Measurements from ENCODE around the gene FBRS. TPM values are rescaled to one million over a fixed set of nuclear protein-coding genes. Genes with fewer than 3 reads are reported as not detected.

Gene FBRS
- total and polyA plus RNA-seq, 2 of the 13 experiments (the other 11 are each of a cell fraction or from before 2014, with no cell fraction given) = 13.7 to 16.2 TPM

GRCh38 chr16:30656974-30657865 lies 1.0 kb upstream of the FBRS start (continued):
- TF ChIP-seq ZFP62 (CRISPR knock-in tag; IDR thresholded peaks at IDR 0.05) = no peak
- no peak for TF ChIP-seq PHB2 (IDR thresholded peaks at IDR 0.05; ENCODE audit: partially characterized antibody)
- no peak for TF ChIP-seq EHMT2 (IDR thresholded peaks at IDR 0.05; ENCODE audit: borderline replicate concordance, low read depth, low read length)
- peak; percentile 8; the same call in 1 of the 2 replicates for TF ChIP-seq ZNF143 (CRISPR knock-in tag; IDR thresholded peaks at IDR 0.05)
- no peak for TF ChIP-seq SRSF1 (optimal IDR thresholded peaks at IDR 0.05; ENCODE audit: low read depth, low read length)
- no peak for TF ChIP-seq SMARCC2 (IDR thresholded peaks at IDR 0.05)
- TF ChIP-seq ZNF296 (CRISPR knock-in tag; conservative IDR thresholded peaks at IDR 0.05) = no peak
- TF ChIP-seq THAP11 (CRISPR knock-in tag; IDR thresholded peaks at IDR 0.05) = no peak
- TF ChIP-seq E2F5 (CRISPR knock-in tag; conservative IDR thresholded peaks at IDR 0.05) = no peak
- no peak for TF ChIP-seq NR2F1 (CRISPR knock-in tag; IDR thresholded peaks at IDR 0.05)
- TF ChIP-seq ZNF782 (CRISPR knock-in tag; IDR thresholded peaks at IDR 0.05; ENCODE audit: borderline replicate concordance) = no peak
- TF ChIP-seq NR2F2 (IDR thresholded peaks at IDR 0.05; ENCODE audit: borderline replicate concordance, low read depth) = 0 out of 2 replicates have a peak, but pooled peaks have one; percentile 45
- no peak for TF ChIP-seq NKX3-1 (CRISPR knock-in tag; IDR thresholded peaks at IDR 0.05)
- peak; percentile 10; the same call in 1 of the 2 replicates for TF ChIP-seq CBX5 (CRISPR knock-in tag; IDR thresholded peaks at IDR 0.05; ENCODE audit: borderline replicate concordance)
- 0 out of 2 replicates have a peak, but pooled peaks have one; percentile 7 for TF ChIP-seq ZNF614 (CRISPR knock-in tag; IDR thresholded peaks at IDR 0.05; ENCODE audit: borderline replicate concordance)
- TF ChIP-seq ETV5 (CRISPR knock-in tag; IDR thresholded peaks at IDR 0.05; ENCODE audit: borderline replicate concordance) = no peak
- TF ChIP-seq ZFAT (CRISPR knock-in tag; conservative IDR thresholded peaks at IDR 0.05) = no peak
- TF ChIP-seq ZNF569 (CRISPR knock-in tag; IDR thresholded peaks at IDR 0.05; ENCODE audit: borderline replicate concordance) = no peak
- TF ChIP-seq ZNF639 (CRISPR knock-in tag; conservative IDR thresholded peaks at IDR 0.05) = no peak
- no peak for TF ChIP-seq HNRNPUL1 (IDR thresholded peaks at IDR 0.05; ENCODE audit: low read depth, low read length)
- peak; percentile 75; the same call in 1 of the 2 replicates for TF ChIP-seq STAT6 (CRISPR knock-in tag; IDR thresholded peaks at IDR 0.05; ENCODE audit: borderline replicate concordance)
- TF ChIP-seq REXO4 (CRISPR knock-in tag; IDR thresholded peaks at IDR 0.05; ENCODE audit: borderline replicate concordance) = no peak
- peak; percentile 58; the same call in 1 of the 2 replicates for TF ChIP-seq POLR2AphosphoS5 (IDR thresholded peaks at IDR 0.05; ENCODE audit: low read depth, low read length)
- no peak for TF ChIP-seq XRCC5 (optimal IDR thresholded peaks at IDR 0.05; ENCODE audit: low read length)
